NCI-H1436 treated with DMSO at 0.1 percent for 48 hours (cell line): ENCODE data around the gene UNC13B.
"Not testable (repeated sequence)": the region's sequence is repeated elsewhere in the genome, so short reads cannot be mapped to it uniquely, and the experiment has no call there.

Experiments used
- DNase-seq: peaks from one replicate; lab custom pipeline; 2025; lab: John Stamatoyannopoulos, UW

The UNC13B gene

GRCh38 chr9:35161713-35162604 lies at the start of gene UNC13B:
UNC13B (plus strand) TSS chr9:35162009; CDS start chr9:35162284, 275 bp downstream.
- peak; percentile 54 for DNase-seq

GRCh38 chr9:35112257-35113020 lies 49.4 kb upstream of the UNC13B start:
- no peak for DNase-seq

- peak; percentile 79 for DNase-seq
Measured at GRCh38 chr9:35114113-35114839, 47.5 kb upstream of the UNC13B start.

- DNase-seq: no peak
Measured at GRCh38 chr9:35114840-35115628, 46.8 kb upstream of the UNC13B start.

- peak; percentile 85 for DNase-seq
Measured at GRCh38 chr9:35115680-35116538, 45.9 kb upstream of the UNC13B start, which contains the start of gene ATOSB. ATOSB (minus strand) TSS chr9:35115862; CDS start chr9:35108274, 7,588 bp downstream.

- no peak for DNase-seq
Measured at GRCh38 chr9:35116539-35116897, 45.3 kb upstream of the UNC13B start.

- DNase-seq: peak; percentile 64
Measured at GRCh38 chr9:35116898-35117551, 44.8 kb upstream of the UNC13B start.

- DNase-seq: no peak
Measured at GRCh38 chr9:35134920-35135319, 26.9 kb upstream of the UNC13B start.

- DNase-seq: no peak
Measured at GRCh38 chr9:35135988-35136387, 25.8 kb upstream of the UNC13B start.

- DNase-seq: no peak
Measured at GRCh38 chr9:35136866-35137265, 24.9 kb upstream of the UNC13B start.

GRCh38 chr9:35140093-35140492 lies 21.7 kb upstream of the UNC13B start:
- DNase-seq: no peak

GRCh38 chr9:35142037-35142436 lies 19.8 kb upstream of the UNC13B start:
- DNase-seq: no peak

- DNase-seq: not testable (repeated sequence)
Measured at GRCh38 chr9:35147941-35148563, 13.8 kb upstream of the UNC13B start.

GRCh38 chr9:35152926-35153325 lies 8.9 kb upstream of the UNC13B start:
- no peak for DNase-seq

- DNase-seq: no peak
Measured at GRCh38 chr9:35156781-35157180, 5.0 kb upstream of the UNC13B start.

- not testable (repeated sequence) for DNase-seq
Measured at GRCh38 chr9:35157836-35158235, 4.0 kb upstream of the UNC13B start.

- DNase-seq: no peak
Measured at GRCh38 chr9:35158501-35159280, 3.1 kb upstream of the UNC13B start.

- no peak for DNase-seq
Measured at GRCh38 chr9:35162605-35163315, 951 bp downstream of the UNC13B start.
